ENCODE measurements around the gene POLR3G.

Gene POLR3G

GRCh38 chr5:90504743-90505142 is 30.1 kb downstream of the POLR3G start:
- no peak for DNase-seq

GRCh38 chr5:90506221-90506620 is 31.6 kb downstream of the POLR3G start:
- DNase-seq, result no peak

GRCh38 chr5:90510438-90510837 is 35.8 kb downstream of the POLR3G start:
- no peak for DNase-seq

- no peak for DNase-seq
Observed at GRCh38 chr5:90514520-90514919, 39.9 kb downstream of the POLR3G start.

- DNase-seq, result peak; percentile 39
Observed at GRCh38 chr5:90518661-90519060, 44.0 kb downstream of the POLR3G start.

GRCh38 chr5:90519081-90519480 is 44.4 kb downstream of the POLR3G start:
- no peak for DNase-seq

GRCh38 chr5:90528601-90529193 is 54.0 kb downstream of the POLR3G start:
- DNase-seq, result no peak

- DNase-seq, result peak; percentile 38
Observed at GRCh38 chr5:90529194-90529938, 54.7 kb downstream of the POLR3G start, which contains the start of gene LYSMD3. Gene LYSMD3, minus strand, starts transcription at chr5:90529584. Its CDS starts 4,295 bp downstream, at chr5:90525289.

GRCh38 chr5:90529939-90530677 is 55.4 kb downstream of the POLR3G start:
- no peak for DNase-seq

GRCh38 chr5:90530736-90531487 is 56.2 kb downstream of the POLR3G start:
- DNase-seq, result no peak

- no peak for DNase-seq
Observed at GRCh38 chr5:90533794-90534193, 59.1 kb downstream of the POLR3G start.

GRCh38 chr5:90534922-90535321 is 60.3 kb downstream of the POLR3G start:
- no peak for DNase-seq

GRCh38 chr5:90542827-90543519 is 68.3 kb downstream of the POLR3G start:
- DNase-seq, result no peak

GRCh38 chr5:90545511-90545910 is 70.8 kb downstream of the POLR3G start:
- no peak for DNase-seq

GRCh38 chr5:90546216-90546837 is 71.7 kb downstream of the POLR3G start:
- DNase-seq, result no peak

- DNase-seq, result no peak
Observed at GRCh38 chr5:90547072-90547536, 72.4 kb downstream of the POLR3G start.

- DNase-seq, result peak; percentile 58
Observed at GRCh38 chr5:90548069-90548593, 73.5 kb downstream of the POLR3G start.

GRCh38 chr5:90549223-90549622 is 74.6 kb downstream of the POLR3G start:
- DNase-seq, result no peak

- DNase-seq, result no peak
Observed at GRCh38 chr5:90549729-90550275, 75.1 kb downstream of the POLR3G start.

- no peak for DNase-seq
Observed at GRCh38 chr5:90550963-90551362, 76.3 kb downstream of the POLR3G start.

GRCh38 chr5:90551376-90551775 is 76.7 kb downstream of the POLR3G start:
- no peak for DNase-seq
